NOMO-1 treated with dmso at 0.1 percent for 144 hours (cell line): ENCODE data around the gene TPRA1.
"Not testable (repeated sequence)": the region's sequence is repeated elsewhere in the genome, so short reads cannot be mapped to it uniquely, and the experiment has no call there.

Experiments
- DNase-seq: peaks from one replicate; lab custom pipeline; 2025; ENCODE audit not compliant: unreplicated experiment; lab: John Stamatoyannopoulos, UW

TPRA1 gene

GRCh38 chr3:127539366-127540060, 51.0 kb downstream of the TPRA1 start:
- DNase-seq, result no peak

- no peak for DNase-seq
These were observed 52.0 kb downstream of the TPRA1 start for GRCh38 chr3:127538569-127538968.

GRCh38 chr3:127536830-127537812, 53.4 kb downstream of the TPRA1 start:
- DNase-seq, result no peak

- no peak for DNase-seq
These were observed 54.4 kb downstream of the TPRA1 start for GRCh38 chr3:127535901-127536829.

- no peak for DNase-seq
These were observed 55.3 kb downstream of the TPRA1 start for GRCh38 chr3:127535106-127535785.

- DNase-seq, result no peak
These were observed 56.0 kb downstream of the TPRA1 start for GRCh38 chr3:127534564-127534963.

- no peak for DNase-seq
These were observed 56.4 kb downstream of the TPRA1 start for GRCh38 chr3:127534161-127534451.

GRCh38 chr3:127532561-127533203, 57.9 kb downstream of the TPRA1 start:
- no peak for DNase-seq

- DNase-seq, result no peak
These were observed 58.7 kb downstream of the TPRA1 start for GRCh38 chr3:127531821-127532220.

GRCh38 chr3:127530863-127531262, 59.7 kb downstream of the TPRA1 start:
- DNase-seq, result not testable (repeated sequence)

- DNase-seq, result peak; percentile 8
These were observed 61.0 kb downstream of the TPRA1 start for GRCh38 chr3:127529346-127530188.

GRCh38 chr3:127525373-127525772, 65.2 kb downstream of the TPRA1 start:
- no peak for DNase-seq

- DNase-seq, result no peak
These were observed 66.1 kb downstream of the TPRA1 start for GRCh38 chr3:127524296-127524896.
